Activated B cell treated with CpG ODN at 0.5 μM for 24 hours (primary cell): ENCODE results near the gene ADPRH. TPM values are rescaled to one million over a fixed set of nuclear protein-coding genes. Genes with fewer than 3 reads are reported as not detected.

Source experiments
- ATAC-seq: fragments of 200-7000 bp; cut with Tn5 transposase; one replicate; pipeline ENCODE4 v1.10.0; 2021; ENCODE audit warnings: low read depth, mild to moderate bottlenecking, moderate library complexity
- CTCF ChIA-PET: fragments of 350-600 bp; sonication (Branson Sonifier 250); formaldehyde crosslinking; loops from one replicate; lab custom pipeline; 2021; ENCODE audit warnings: antibody characterized with exemption; lab: Charles Lee
- POLR2A ChIA-PET: fragments of 350-600 bp; sonication (Branson Sonifier 250); formaldehyde crosslinking; loops from one replicate; lab custom pipeline; 2021; ENCODE audit warnings: antibody characterized with exemption; lab: Charles Lee
- DNase-seq: peaks from one replicate; pipeline ENCODE4 v3.0.0; 2022
- H3K27ac Mint-ChIP-seq: one replicate; pipeline ENCODE4 v1.8.0; 2020; ENCODE audit warnings: mixed read lengths
- H3K27me3 Mint-ChIP-seq: one replicate; pipeline ENCODE4 v1.8.0; 2021; ENCODE audit warnings: mixed read lengths
- H3K36me3 Mint-ChIP-seq: one replicate; pipeline ENCODE4 v1.8.0; 2021; ENCODE audit warnings: low read depth, mixed read lengths
- H3K4me1 Mint-ChIP-seq: one replicate; pipeline ENCODE4 v1.8.0; 2021; ENCODE audit warnings: mixed read lengths
- H3K4me3 Mint-ChIP-seq: one replicate; pipeline ENCODE4 v1.8.0; 2020; ENCODE audit warnings: mild to moderate bottlenecking, mixed read lengths
- H3K9me3 Mint-ChIP-seq: one replicate; pipeline ENCODE4 v1.8.0; 2020; ENCODE audit warnings: mixed read lengths
- CTCF ChIP-seq: fragments of 200-600 bp; IDR thresholded peaks from one replicate; pipeline ENCODE4 v1.8.0; 2022; ENCODE audit warnings: antibody characterized with exemption, mild to moderate bottlenecking
- intact Hi-C: fragments of 100-400 bp; cut with micrococcal nuclease; formaldehyde crosslinking; loops from one replicate; pipeline ENCODE4 v1.15.1; 2024
- total RNA-seq: library from RNA; stranded (reverse); gene quantifications from 2 replicates; pipeline ENCODE4 v1.2.3, GENCODE V29; 2022

The ADPRH gene
- total RNA-seq, 1 donor from 2014 or later, result 41.2 TPM

DNA sequence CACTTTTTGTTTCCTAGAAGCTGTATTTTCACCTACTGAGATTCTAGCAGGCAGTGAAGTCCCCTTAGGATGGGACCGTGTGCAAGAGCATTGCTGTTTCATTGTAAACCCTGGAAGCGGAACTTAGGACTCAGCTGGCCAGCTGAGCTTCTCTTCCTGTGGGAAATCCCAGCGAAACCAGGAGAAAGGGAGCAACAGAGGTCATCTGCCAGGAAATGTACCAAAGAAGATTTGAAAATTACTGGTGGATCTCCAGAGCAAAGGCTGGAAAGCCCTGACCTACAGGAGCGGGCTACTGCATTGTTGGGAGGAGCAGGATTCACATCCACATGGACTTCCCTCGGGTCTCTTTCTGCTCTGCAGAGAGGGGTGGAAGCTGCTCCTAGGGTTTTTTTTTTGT is 7.6 kb upstream of the ADPRH start:
- ChIA-PET CTCF (no interaction called here), POLR2A (interaction anchor here (2.8 kb wide), 1 partner anchor 8 kb away, joined by 15 read pairs; the partner anchor contains the start of gene ADPRH)
- Mint-ChIP-seq H3K4me1 (peaks cover 9% of the 10 kb centered on the region), H3K9me3 (no peaks in the 10 kb centered on the region), H3K36me3 (no peaks in the 10 kb centered on the region), H3K27me3 (no peaks in the 10 kb centered on the region), H3K4me3 (no peak overlapping the region), H3K27ac (no peak overlapping the region)
- ATAC-seq (no peak), DNase-seq (no peak)
- TF ChIP-seq CTCF, result no peak
- intact Hi-C loops, result loop anchor here (10.0 kb wide), 1 partner anchor 773 kb away; the partner anchor contains the start of gene LRRC58

DNA sequence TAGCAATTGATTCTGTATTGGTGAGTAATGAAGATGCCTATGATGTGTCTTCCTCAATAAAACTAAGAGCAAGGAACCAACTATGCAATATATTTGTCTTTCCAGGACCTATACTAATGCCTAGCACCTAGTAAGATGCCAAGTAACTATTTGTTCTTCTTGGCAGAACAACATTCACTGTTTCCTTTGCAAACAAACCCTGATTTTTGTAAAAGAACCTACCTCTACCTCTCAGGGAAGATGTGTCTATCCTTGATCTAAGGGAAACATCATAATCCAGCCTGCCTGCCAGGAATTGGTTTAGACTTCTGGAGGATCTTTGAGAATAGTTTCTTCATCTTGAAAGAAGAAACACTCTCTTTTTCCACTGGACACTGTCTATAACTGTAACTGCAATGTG is 3.8 kb upstream of the ADPRH start:
- H3K9me3 Mint-ChIP-seq, result no peaks in the 10 kb centered on the region
- intact Hi-C loops, result loop anchor here (10.0 kb wide), 1 partner anchor 769 kb away; the partner anchor contains the start of gene LRRC58
- H3K4me1 Mint-ChIP-seq, result peaks cover 18% of the 10 kb centered on the region
- DNase-seq, result no peak
- no peaks in the 10 kb centered on the region for H3K27me3 Mint-ChIP-seq
- H3K4me3 Mint-ChIP-seq, result no peak overlapping the region
- H3K27ac Mint-ChIP-seq, result no peak overlapping the region
- peaks cover 4% of the 10 kb centered on the region for H3K36me3 Mint-ChIP-seq
- POLR2A ChIA-PET, result no interaction called here
- CTCF ChIA-PET, result no interaction called here
- TF ChIP-seq CTCF, result no peak
- ATAC-seq, result no peak

DNA sequence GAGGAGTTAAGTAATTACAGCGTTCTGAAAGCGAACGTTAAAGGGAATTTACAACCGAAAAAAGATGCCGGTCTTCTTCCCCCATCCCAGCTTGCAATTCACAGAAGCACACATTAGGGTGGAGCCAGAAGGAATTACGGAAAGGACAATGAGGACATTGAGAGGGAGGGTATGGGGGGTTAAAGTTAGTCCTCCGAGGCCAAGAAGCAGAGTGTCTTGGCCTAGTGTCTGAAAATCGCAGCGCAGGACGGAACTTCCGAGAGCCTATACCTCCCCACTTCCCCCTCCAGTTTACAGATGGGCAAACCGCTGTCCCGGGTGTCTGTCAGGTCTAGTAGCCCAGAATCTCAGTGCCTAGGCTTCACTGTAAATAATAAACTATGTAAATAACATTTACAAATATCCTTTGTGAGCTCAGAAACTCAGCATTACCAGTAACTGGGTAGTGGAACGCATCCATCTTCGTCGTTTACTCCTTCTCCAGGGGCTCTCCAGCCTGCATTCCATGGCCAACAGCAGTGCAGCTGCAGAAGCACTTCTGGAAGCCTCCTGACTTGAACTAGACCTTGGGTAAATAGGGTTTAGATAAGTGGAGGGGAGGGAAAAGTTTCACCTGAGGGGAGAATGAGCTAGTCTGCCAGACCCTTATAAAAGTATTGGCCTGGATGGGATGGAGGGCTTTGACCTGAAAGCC is 922 bp downstream of the ADPRH start:
- Mint-ChIP-seq H3K4me3 (peak overlapping the region; percentile 97), H3K27ac (peak overlapping the region; percentile 99), H3K27me3 (no peaks in the 10 kb centered on the region), H3K36me3 (peaks cover 21% of the 10 kb centered on the region), H3K4me1 (peaks cover 37% of the 10 kb centered on the region), H3K9me3 (no peaks in the 10 kb centered on the region)
- no peak for TF ChIP-seq CTCF
- ChIA-PET POLR2A (interaction anchor here (0.6 to 4.8 kb wide), 28 partner anchors 8 to 515 kb away, joined by 3 to 44 read pairs (median 6); partner anchors contain the start of genes B4GALT4, CD80, COX17 and TIMMDC1), CTCF (interaction anchor here (0.7 to 2.0 kb wide), 6 partner anchors 18 to 840 kb away, joined by 3 to 12 read pairs (median 3); partner anchors contain the start of gene CD80)
- ATAC-seq (peak; percentile 76), DNase-seq (peak; percentile 42)
- intact Hi-C loops, result loop anchor here (1.0 kb wide), 5 partner anchors 10 to 97 kb away; partner anchors contain the start of genes COX17 and TIMMDC1

DNA sequence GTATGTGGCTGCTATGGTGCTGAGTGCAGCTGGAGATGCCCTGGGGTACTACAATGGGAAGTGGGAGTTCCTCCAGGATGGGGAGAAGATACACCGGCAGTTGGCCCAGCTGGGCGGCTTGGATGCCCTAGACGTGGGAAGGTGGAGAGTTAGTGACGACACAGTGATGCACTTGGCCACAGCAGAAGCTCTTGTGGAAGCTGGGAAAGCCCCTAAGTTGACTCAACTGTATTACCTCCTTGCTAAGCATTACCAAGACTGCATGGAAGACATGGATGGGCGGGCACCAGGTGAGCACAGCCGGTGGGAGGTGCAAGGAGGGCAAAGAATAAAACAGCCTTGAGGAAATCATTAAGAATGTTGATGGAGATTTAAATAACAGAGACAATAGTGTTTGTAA is 2.9 kb downstream of the ADPRH start:
- ATAC-seq, result no peak

More for the DNA sequence above, 2.9 kb downstream of the ADPRH start:
- Mint-ChIP-seq H3K4me1 (peaks cover 46% of the 10 kb centered on the region), H3K36me3 (peaks cover 31% of the 10 kb centered on the region), H3K27me3 (no peaks in the 10 kb centered on the region), H3K4me3 (peak overlapping the region; percentile 33), H3K9me3 (no peaks in the 10 kb centered on the region), H3K27ac (peak overlapping the region; percentile 81)
- no peak for TF ChIP-seq CTCF
- DNase-seq, result no peak
- CTCF ChIA-PET, result interaction anchor here (1.2 kb wide), 1 partner anchor 98 kb away, joined by 4 read pairs; no protein-coding TSS in a partner anchor
- POLR2A ChIA-PET, result interaction anchor here (0.7 to 4.8 kb wide), 6 partner anchors 12 to 119 kb away, joined by 4 to 40 read pairs (median 10); partner anchors contain the start of genes COX17 and TMEM39A
- intact Hi-C loops, result no loop called here
